PC-9 (cell line): ENCODE results near the gene MRPL55. TPM values are rescaled to one million over a fixed set of nuclear protein-coding genes. Genes with fewer than 3 reads are reported as not detected.

ENCODE experiments used
- BruUV-seq: library from RNA; stranded (reverse); fragments of 400-500 nt; replicated peaks from 2 replicates; lab custom pipeline; 2021; lab: Mats Ljungman, UMichigan
- CTCF ChIA-PET: fragments of 300-600 bp; sonication (Branson Sonifier 250); formaldehyde crosslinking; loops from one replicate; lab custom pipeline; 2022; ENCODE audit warnings: antibody characterized with exemption; lab: Charles Lee
- POLR2A ChIA-PET: fragments of 300-600 bp; sonication (Branson Sonifier 250); formaldehyde crosslinking; loops from one replicate; lab custom pipeline; 2022; ENCODE audit warnings: antibody characterized with exemption; ENCODE audit not compliant: unreplicated experiment; lab: Charles Lee
- DNase-seq, 2 experiments: peaks; one replicate each; pipeline versions ENCODE4 v3.0.0 to v3.0.0-alpha.2; 2015 to 2022; ENCODE audit warnings: mixed read lengths in 1 of 2
- H2AFZ ChIP-seq: fragments of 200-600 bp; sonication (generic); 2 replicates; pipeline ENCODE4 v1.8.1; 2017; ENCODE audit warnings: antibody characterized with exemption
- H3F3A ChIP-seq: fragments of 200-600 bp; sonication (generic); 2 replicates; pipeline ENCODE4 v1.8.1; 2017; ENCODE audit warnings: antibody characterized with exemption, mild to moderate bottlenecking, low read depth; ENCODE audit not compliant: insufficient read depth
- H3K27ac ChIP-seq: fragments of 200-600 bp; sonication (generic); 2 replicates; pipeline ENCODE4 v1.6.1; 2016; ENCODE audit warnings: mixed run types
- H3K27me3 ChIP-seq: fragments of 200-600 bp; sonication (generic); 2 replicates; pipeline ENCODE4 v1.6.1; 2016; ENCODE audit warnings: low read depth, mixed run types; ENCODE audit not compliant: insufficient read depth
- H3K36me3 ChIP-seq: fragments of 200-600 bp; sonication (generic); 2 replicates; pipeline ENCODE4 v1.6.1; 2016; ENCODE audit warnings: low read depth, mixed run types
- H3K4me1 ChIP-seq: fragments of 200-600 bp; sonication (generic); replicated peaks from 2 replicates; pipeline ENCODE4 v1.6.1; 2016; ENCODE audit warnings: mixed run types; ENCODE audit not compliant: insufficient read depth
- H3K4me2 ChIP-seq: fragments of 200-600 bp; sonication (generic); 2 replicates; pipeline ENCODE4 v1.6.1; 2017; ENCODE audit warnings: mixed run types
- H3K4me3 ChIP-seq: fragments of 200-600 bp; sonication (generic); 2 replicates; pipeline ENCODE4 v1.6.1; 2016; ENCODE audit warnings: mixed run types
- H3K79me2 ChIP-seq: fragments of 200-600 bp; sonication (generic); 2 replicates; pipeline ENCODE4 v1.6.1; 2017; ENCODE audit warnings: low read depth, mixed run types
- H3K9me2 ChIP-seq: fragments of 200-600 bp; sonication (generic); 2 replicates; pipeline ENCODE4 v1.8.1; 2017; ENCODE audit warnings: mild to moderate bottlenecking; ENCODE audit not compliant: insufficient read depth
- H3K9me3 ChIP-seq: fragments of 200-600 bp; sonication (generic); 2 replicates; pipeline ENCODE4 v1.8.1; 2016; ENCODE audit warnings: low read depth; ENCODE audit not compliant: insufficient read depth
- H4K20me1 ChIP-seq: fragments of 200-600 bp; sonication (generic); 2 replicates; pipeline ENCODE4 v1.8.1; 2017; ENCODE audit not compliant: insufficient read depth
- EZH2 ChIP-seq: fragments of 200-600 bp; sonication (generic); IDR thresholded peaks from 2 replicates; pipeline ENCODE4 v1.8.0; 2017; ENCODE audit warnings: antibody characterized with exemption, low read depth
- intact Hi-C: fragments of 100-400 bp; cut with micrococcal nuclease; formaldehyde crosslinking; loops from one replicate; pipeline ENCODE4 v1.10.0; 2022; ENCODE audit not compliant: unreplicated experiment
- total RNA-seq: library from RNA; stranded (reverse); gene quantifications from 2 replicates; pipeline ENCODE4 v1.2.3, GENCODE V29; 2021
- TF ChIP-seq, protein P1 (sequence below): fragments of 200-600 bp; sonication (generic); conservative IDR thresholded peaks from 2 replicates; pipeline ENCODE4 v1.6.1; 2017; ENCODE audit warnings: mixed run types, antibody characterized with exemption, mild to moderate bottlenecking, moderate library complexity

The MRPL55 gene
- total RNA-seq, 1 experiment from 2014 or later = 81.0 TPM

DNA sequence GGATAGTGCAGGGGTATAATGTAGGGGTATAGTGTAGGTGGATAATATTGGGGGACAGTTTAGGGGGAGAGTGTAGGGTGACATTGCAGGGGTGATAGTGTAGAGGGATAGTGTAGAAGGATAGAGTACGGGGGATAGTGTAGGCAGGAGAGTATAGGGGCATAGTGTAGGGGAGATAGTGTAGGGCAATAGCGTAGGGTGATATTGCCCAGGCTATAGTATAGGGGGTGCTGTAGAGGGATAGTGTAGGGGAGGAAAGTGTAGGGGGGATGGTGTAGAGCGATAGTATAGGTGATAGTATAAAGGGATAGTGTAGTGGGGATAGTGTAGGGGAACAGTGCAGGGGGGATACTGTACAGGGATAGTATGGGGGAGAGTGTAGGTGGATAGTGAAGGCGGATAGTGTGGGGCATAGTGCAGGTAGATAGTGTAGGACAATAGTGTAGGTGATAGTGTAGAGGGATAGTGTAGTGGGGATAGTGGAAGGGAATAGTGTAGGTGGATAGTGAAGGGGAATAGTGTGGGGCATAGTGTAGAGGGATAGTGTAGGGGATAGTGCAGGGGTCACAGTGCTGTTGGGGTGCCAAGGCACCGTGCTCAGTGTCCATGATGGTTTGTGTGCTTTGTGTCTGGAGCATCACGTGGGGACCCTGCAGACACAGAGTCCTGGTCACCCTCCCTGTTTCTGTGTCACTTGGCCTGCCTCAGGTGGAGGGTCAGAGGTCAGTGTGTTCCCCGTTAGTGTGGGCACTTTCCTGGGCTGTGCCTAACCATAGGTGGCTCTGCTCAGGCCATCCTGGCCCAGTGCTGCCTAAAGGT lies 37.1 kb downstream of the MRPL55 start:
- CTCF ChIA-PET = no interaction called here
- Histone ChIP-seq H3K9me2 (no peaks in the 10 kb centered on the region), H3K27ac (no peak overlapping the region), H3K4me1 (no peaks in the 10 kb centered on the region), H3K79me2 (no peaks in the 10 kb centered on the region), H3K4me3 (no peak overlapping the region), H3K36me3 (no peaks in the 10 kb centered on the region), H3K9me3 (no peaks in the 10 kb centered on the region), H3F3A (0 out of 2 replicates have a peak, but pooled peaks cover 6% of the 10 kb centered on the region), H4K20me1 (peaks cover 6% of the 10 kb centered on the region), H3K27me3 (peaks cover 4% of the 10 kb centered on the region; the same call in 1 of the 2 replicates), H2AFZ (no peak overlapping the region), H3K4me2 (no peak overlapping the region)
- TF ChIP-seq, protein P1, sequence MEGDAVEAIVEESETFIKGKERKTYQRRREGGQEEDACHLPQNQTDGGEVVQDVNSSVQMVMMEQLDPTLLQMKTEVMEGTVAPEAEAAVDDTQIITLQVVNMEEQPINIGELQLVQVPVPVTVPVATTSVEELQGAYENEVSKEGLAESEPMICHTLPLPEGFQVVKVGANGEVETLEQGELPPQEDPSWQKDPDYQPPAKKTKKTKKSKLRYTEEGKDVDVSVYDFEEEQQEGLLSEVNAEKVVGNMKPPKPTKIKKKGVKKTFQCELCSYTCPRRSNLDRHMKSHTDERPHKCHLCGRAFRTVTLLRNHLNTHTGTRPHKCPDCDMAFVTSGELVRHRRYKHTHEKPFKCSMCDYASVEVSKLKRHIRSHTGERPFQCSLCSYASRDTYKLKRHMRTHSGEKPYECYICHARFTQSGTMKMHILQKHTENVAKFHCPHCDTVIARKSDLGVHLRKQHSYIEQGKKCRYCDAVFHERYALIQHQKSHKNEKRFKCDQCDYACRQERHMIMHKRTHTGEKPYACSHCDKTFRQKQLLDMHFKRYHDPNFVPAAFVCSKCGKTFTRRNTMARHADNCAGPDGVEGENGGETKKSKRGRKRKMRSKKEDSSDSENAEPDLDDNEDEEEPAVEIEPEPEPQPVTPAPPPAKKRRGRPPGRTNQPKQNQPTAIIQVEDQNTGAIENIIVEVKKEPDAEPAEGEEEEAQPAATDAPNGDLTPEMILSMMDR = no peak
- no peak for TF ChIP-seq EZH2
- POLR2A ChIA-PET = no interaction called here
- no peak for DNase-seq
- BruUV-seq = no TSS peak
- intact Hi-C loops = no loop called here

DNA sequence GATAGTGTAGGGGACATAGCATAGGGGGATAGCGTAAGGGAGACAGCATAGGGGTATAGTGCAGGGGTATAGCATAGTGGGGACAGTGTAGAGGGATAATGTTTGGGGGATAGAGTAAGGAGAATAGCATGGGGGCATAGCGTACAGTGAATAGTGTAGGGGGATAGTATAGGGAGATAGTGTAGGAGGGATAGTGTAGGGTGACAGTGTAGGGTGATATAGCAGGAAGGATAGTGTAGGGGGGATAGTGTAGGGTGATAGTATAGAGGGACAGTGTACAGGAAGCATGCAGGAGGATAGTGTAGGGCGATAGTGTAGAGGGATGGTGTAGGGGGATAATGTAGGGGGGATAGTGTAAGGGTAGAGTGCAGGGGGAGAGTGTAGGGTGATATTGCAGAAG lies 38.2 kb downstream of the MRPL55 start:
- H3K27me3 ChIP-seq = peaks cover 10% of the 10 kb centered on the region; the same call in 1 of the 2 replicates
- H3K4me1 ChIP-seq = no peaks in the 10 kb centered on the region
- H3K4me2 ChIP-seq = no peak overlapping the region
- no peaks in the 10 kb centered on the region; the same call in 1 of the 2 replicates for H4K20me1 ChIP-seq
- no peaks in the 10 kb centered on the region for H3K79me2 ChIP-seq
- H3K9me2 ChIP-seq = no peaks in the 10 kb centered on the region
- 0 out of 2 replicates have a peak, but pooled peaks cover 6% of the 10 kb centered on the region for H3F3A ChIP-seq
- no peak for TF ChIP-seq EZH2
- TF ChIP-seq, protein P1 = no peak
- H3K4me3 ChIP-seq = no peak overlapping the region
- no peaks in the 10 kb centered on the region for H3K36me3 ChIP-seq
- BruUV-seq = no TSS peak
- intact Hi-C loops = no loop called here
- no peak overlapping the region for H2AFZ ChIP-seq
- no peaks in the 10 kb centered on the region for H3K9me3 ChIP-seq
- no peak for DNase-seq
- ChIA-PET POLR2A (no interaction called here), CTCF (no interaction called here)
- no peak overlapping the region for H3K27ac ChIP-seq

DNA sequence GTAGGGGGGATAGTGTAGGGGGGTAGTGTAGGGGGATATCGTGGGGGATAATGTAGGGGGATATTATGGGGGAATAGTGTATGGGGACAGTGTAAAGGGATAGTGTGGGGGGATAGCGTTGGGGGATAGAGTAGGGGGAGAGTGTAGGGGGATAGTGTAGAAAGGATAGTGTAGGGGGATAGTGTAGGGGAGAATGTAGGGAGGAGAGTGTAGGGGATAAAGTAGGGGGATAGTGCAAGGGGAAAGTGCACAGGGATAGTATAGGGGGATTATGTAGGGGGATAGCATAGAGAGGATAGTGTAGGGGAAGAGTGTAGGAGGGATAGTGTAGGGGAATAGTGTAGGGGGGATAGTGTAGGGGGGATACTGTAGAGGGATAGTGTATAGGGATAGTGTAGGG lies 38.9 kb downstream of the MRPL55 start:
- Histone ChIP-seq H3K27me3 (peaks cover 10% of the 10 kb centered on the region; the same call in 1 of the 2 replicates), H3K9me2 (no peaks in the 10 kb centered on the region), H3K4me1 (no peaks in the 10 kb centered on the region), H3K36me3 (no peaks in the 10 kb centered on the region), H3K4me2 (no peak overlapping the region), H3K27ac (no peak overlapping the region), H3F3A (0 out of 2 replicates have a peak, but pooled peaks cover 6% of the 10 kb centered on the region), H3K9me3 (no peaks in the 10 kb centered on the region), H4K20me1 (no peaks in the 10 kb centered on the region; the same call in 1 of the 2 replicates), H3K79me2 (no peaks in the 10 kb centered on the region), H2AFZ (no peak overlapping the region), H3K4me3 (no peak overlapping the region)
- no TSS peak for BruUV-seq
- POLR2A ChIA-PET = no interaction called here
- CTCF ChIA-PET = no interaction called here
- intact Hi-C loops = no loop called here
- no peak for DNase-seq
- TF ChIP-seq, protein P1 = no peak
- TF ChIP-seq EZH2 = no peak
